Measurements from ENCODE around the gene ATP8B2.

ATP8B2 gene

GRCh38 chr1:154350383-154350782, 25.1 kb downstream of the ATP8B2 start:
- CTCF ChIA-PET = interaction anchor here (1.3 to 23.5 kb wide), 3 partner anchors 18 to 131 kb away, joined by 5 to 546 read pairs (median 6); partner anchors contain the start of genes AQP10 and ATP8B2
- TF ChIP-seq CTCF (IDR thresholded peaks at IDR 0.05; ENCODE audit: insufficient read depth, low read length, missing control alignments) = no peak
- DNase-seq (ENCODE audit: low read depth, low spot score) = no peak
- no peak overlapping the region for H3K4me3 ChIP-seq (ENCODE audit: low read depth, low read length)
- POLR2A ChIA-PET = no interaction called here

GRCh38 chr1:154351363-154352068, 26.2 kb downstream of the ATP8B2 start:
- no peak overlapping the region for H3K4me3 ChIP-seq (ENCODE audit: low read depth, low read length)
- ChIA-PET CTCF (interaction anchor here (0.8 to 23.5 kb wide), 4 partner anchors 19 to 195 kb away, joined by 3 to 546 read pairs (median 6); partner anchors contain the start of genes AQP10 and ATP8B2), POLR2A (interaction anchor here (2.2 kb wide), 1 partner anchor 23 kb away, joined by 4 read pairs; no protein-coding TSS in a partner anchor)
- DNase-seq (ENCODE audit: low read depth, low spot score) = no peak
- TF ChIP-seq CTCF (IDR thresholded peaks at IDR 0.05; ENCODE audit: insufficient read depth, low read length, missing control alignments) = no peak

- H3K4me3 ChIP-seq (ENCODE audit: low read depth, low read length) = no peak overlapping the region; the same call in 1 of the 2 replicates
- ChIA-PET CTCF (interaction anchor here (0.7 to 23.5 kb wide), 4 partner anchors 10 to 194 kb away, joined by 3 to 546 read pairs (median 9); partner anchors contain the start of genes AQP10 and ATP8B2), POLR2A (interaction anchor here (0.5 to 2.2 kb wide), 2 partner anchors 24 to 48 kb away, joined by 4 read pairs; no protein-coding TSS in a partner anchor)
- no peak for TF ChIP-seq CTCF (IDR thresholded peaks at IDR 0.05; ENCODE audit: insufficient read depth, low read length, missing control alignments)
- no peak for DNase-seq (ENCODE audit: low read depth, low spot score)
Measured at GRCh38 chr1:154352245-154352580, 26.9 kb downstream of the ATP8B2 start.

GRCh38 chr1:154352581-154353459, 27.5 kb downstream of the ATP8B2 start:
- CTCF ChIA-PET = interaction anchor here (0.6 to 23.5 kb wide), 6 partner anchors 10 to 207 kb away, joined by 3 to 546 read pairs (median 3); partner anchors contain the start of genes AQP10 and ATP8B2
- H3K4me3 ChIP-seq (ENCODE audit: low read depth, low read length) = peak overlapping the region; percentile 49
- no peak for TF ChIP-seq CTCF (IDR thresholded peaks at IDR 0.05; ENCODE audit: insufficient read depth, low read length, missing control alignments)
- POLR2A ChIA-PET = interaction anchor here (0.5 to 2.2 kb wide), 2 partner anchors 24 to 49 kb away, joined by 4 read pairs; no protein-coding TSS in a partner anchor
- DNase-seq (ENCODE audit: low read depth, low spot score) = no peak

- DNase-seq (ENCODE audit: low read depth, low spot score) = no peak
- POLR2A ChIA-PET = no interaction called here
- TF ChIP-seq CTCF (IDR thresholded peaks at IDR 0.05; ENCODE audit: insufficient read depth, low read length, missing control alignments) = peak; percentile 32
- H3K4me3 ChIP-seq (ENCODE audit: low read depth, low read length) = no peak overlapping the region
- CTCF ChIA-PET = interaction anchor here (0.6 to 23.5 kb wide), 5 partner anchors 9 to 206 kb away, joined by 3 to 546 read pairs (median 3); partner anchors contain the start of genes AQP10 and ATP8B2
Measured at GRCh38 chr1:154353460-154353904, 28.2 kb downstream of the ATP8B2 start.

All from AG04449 (cell line).